ENCODE data around the gene ZNF418. TPM values are rescaled to one million over a fixed set of nuclear protein-coding genes. Genes with fewer than 3 reads are reported as not detected.

ZNF418 gene
- total and polyA plus RNA-seq, 2 donors (not counting 1 experiment from before 2014, with no cell fraction given), result 10.3 to 35.8 TPM

- H3K9ac ChIP-seq (ENCODE audit: low read length), result no peak overlapping the region
- ChIA-PET POLR2A (interaction anchor here (0.6 kb wide), 1 partner anchor 158 kb away, joined by 3 read pairs; no protein-coding TSS in a partner anchor), CTCF (no interaction called here)
- peaks cover 26% of the 10 kb centered on the region for H3K79me2 ChIP-seq (ENCODE audit: control insufficient read depth, insufficient read depth, low read length)
- H3K27me3 Mint-ChIP-seq, result no peaks in the 10 kb centered on the region
- peaks cover 16 to 43% of the 10 kb centered on the region in 2 experiments for H3K36me3 ChIP-seq (replicated peaks in 1 of 2; ENCODE audit: control extremely low read depth in 1 of 2, control insufficient read depth in 1 of 2, extremely low read depth in 1 of 2, insufficient read depth in 2 of 2, low read length in 1 of 2)
- H3K27ac ChIP-seq (ENCODE audit: low read length in 2 of 2), result no peak overlapping the region
- intact Hi-C loops (cut with micrococcal nuclease), result no loop called here
- no peak overlapping the region for H3K4me2 ChIP-seq (replicated peaks; ENCODE audit: low read depth, low read length, poor library complexity, severe bottlenecking)
- H3K4me3 Mint-ChIP-seq, result no peak overlapping the region
- DNase-seq, result no peak
- TF ChIP-seq CTCF (IDR thresholded peaks at IDR 0.05) (no peak), EZH2 (IDR thresholded peaks at IDR 0.05; ENCODE audit: borderline replicate concordance, insufficient read depth, low read depth, low read length, poor library complexity, severe bottlenecking) (no peak)
- H3K27ac Mint-ChIP-seq, result no peak overlapping the region
- H4K20me1 ChIP-seq (ENCODE audit: control insufficient read depth, insufficient read depth, low read length, poor library complexity, severe bottlenecking), result no peaks in the 10 kb centered on the region
- H3K9me3 Mint-ChIP-seq (ENCODE audit: insufficient read depth), result peaks cover 14% of the 10 kb centered on the region
- no peak overlapping the region for H2AFZ ChIP-seq (ENCODE audit: insufficient read depth, low read depth, low read length, poor library complexity, severe bottlenecking)
- ATAC-seq (ENCODE audit: low read depth), result no peak
- peaks cover 17 to 64% (median 38%) of the 10 kb centered on the region in 3 donors for H3K9me3 ChIP-seq (ENCODE audit: control extremely low read depth in 1 of 3, control insufficient read depth in 2 of 3, insufficient read depth in 1 of 3, low read length in 2 of 3)
- no peaks in the 10 kb centered on the region for H3K27me3 ChIP-seq (replicated peaks in 1 of 4; ENCODE audit: control extremely low read depth in 1 of 4, control insufficient read depth in 3 of 4, insufficient read depth in 4 of 4, low read length in 3 of 4)
- H3K4me3 ChIP-seq (ENCODE audit: control extremely low read depth in 1 of 5, extremely low read depth in 1 of 5, insufficient read depth in 1 of 5, low read depth in 2 of 5, low read length in 4 of 5), result no peak overlapping the region
- H3K4me1 ChIP-seq (ENCODE audit: control insufficient read depth in 2 of 2, insufficient read depth in 2 of 2, low read length in 2 of 2), result no peaks in the 10 kb centered on the region
- H3K4me1 Mint-ChIP-seq, result peaks cover 2% of the 10 kb centered on the region
These were observed 62.8 kb downstream of the ZNF418 start for GRCh38 chr19:57872450-57872849.

Other genes with a start within 250 kb of the ZNF418 start
- gene ZNF154, start 226.2 kb downstream of the ZNF418 start, total RNA-seq, result 40.4 and 42.8 TPM in 2 replicates
- 21.9 and 25.4 TPM in 2 replicates for gene ZNF154, start 226.2 kb downstream of the ZNF418 start, polyA plus RNA-seq
- 43.3 and 44.2 TPM in 2 replicates for gene ZNF671, start 207.8 kb downstream of the ZNF418 start, total RNA-seq
- 15.9 and 17.0 TPM in 2 replicates for gene ZNF671, start 207.8 kb downstream of the ZNF418 start, polyA plus RNA-seq
- gene ZNF776, start 188.6 kb downstream of the ZNF418 start, total RNA-seq, result 47.5 and 51.6 TPM in 2 replicates
- 15.6 and 22.6 TPM in 2 replicates for gene ZNF776, start 188.6 kb downstream of the ZNF418 start, polyA plus RNA-seq
- gene ZNF586, start 165.7 kb downstream of the ZNF418 start, total RNA-seq, result 48.0 and 51.3 TPM in 2 replicates
- gene ZNF586, start 165.7 kb downstream of the ZNF418 start, polyA plus RNA-seq, result 18.0 and 28.4 TPM in 2 replicates
- gene ZNF552, start 120.5 kb downstream of the ZNF418 start, total RNA-seq, result 21.7 and 29.9 TPM in 2 replicates
- gene ZNF552, start 120.5 kb downstream of the ZNF418 start, polyA plus RNA-seq, result 6.7 and 8.1 TPM in 2 replicates
- 29.1 and 31.5 TPM in 2 replicates for gene ZNF587B, start 105.1 kb downstream of the ZNF418 start, total RNA-seq
- gene ZNF587B, start 105.1 kb downstream of the ZNF418 start, polyA plus RNA-seq, result 9.9 and 18.1 TPM in 2 replicates
- gene ZNF587, start 85.5 kb downstream of the ZNF418 start, total RNA-seq, result 72.9 and 77.6 TPM in 2 replicates
- 16.6 and 17.0 TPM in 2 replicates for gene ZNF587, start 85.5 kb downstream of the ZNF418 start, polyA plus RNA-seq
- 83.9 and 95.1 TPM in 2 replicates for gene ZNF814, start 46.4 kb downstream of the ZNF418 start, total RNA-seq
- gene ZNF814, start 46.4 kb downstream of the ZNF418 start, polyA plus RNA-seq, result 27.7 and 28.9 TPM in 2 replicates
- gene ZNF417, start 18.8 kb downstream of the ZNF418 start, total RNA-seq, result 52.6 and 54.4 TPM in 2 replicates
- 8.9 and 12.3 TPM in 2 replicates for gene ZNF417, start 18.8 kb downstream of the ZNF418 start, polyA plus RNA-seq
- 18.3 and 19.0 TPM in 2 replicates for gene ZNF256, start 12.3 kb upstream of the ZNF418 start, total RNA-seq
- gene ZNF256, start 12.3 kb upstream of the ZNF418 start, polyA plus RNA-seq, result 10.0 and 16.5 TPM in 2 replicates
- gene C19orf18, start 39.1 kb upstream of the ZNF418 start, total RNA-seq, result 1.7 and 2.2 TPM in 2 replicates
- 0.53 TPM in 1 of 2 replicates, not detected in the other for gene C19orf18, start 39.1 kb upstream of the ZNF418 start, polyA plus RNA-seq
- gene ZNF606, start 67.4 kb upstream of the ZNF418 start, total RNA-seq, result 48.1 and 48.4 TPM in 2 replicates
- gene ZNF606, start 67.4 kb upstream of the ZNF418 start, polyA plus RNA-seq, result 11.5 and 12.4 TPM in 2 replicates
- gene ZSCAN1, start 98.6 kb upstream of the ZNF418 start, total RNA-seq, result not detected in 2 replicates
- 0.13 TPM in 1 of 2 replicates, not detected in the other for gene ZSCAN1, start 98.6 kb upstream of the ZNF418 start, polyA plus RNA-seq
- gene ZNF135, start 123.9 kb upstream of the ZNF418 start, total RNA-seq, result 10.0 and 10.1 TPM in 2 replicates
- 8.9 and 9.2 TPM in 2 replicates for gene ZNF135, start 123.9 kb upstream of the ZNF418 start, polyA plus RNA-seq
- gene ZSCAN18, start 162.8 kb upstream of the ZNF418 start, total RNA-seq, result 84.9 and 90.5 TPM in 2 replicates
- 81.0 and 134 TPM in 2 replicates for gene ZSCAN18, start 162.8 kb upstream of the ZNF418 start, polyA plus RNA-seq
- 12.5 and 17.6 TPM in 2 replicates for gene ZNF329, start 215.4 kb upstream of the ZNF418 start, total RNA-seq
- gene ZNF329, start 215.4 kb upstream of the ZNF418 start, polyA plus RNA-seq, result 5.4 and 8.0 TPM in 2 replicates
- 83.7 and 85.4 TPM in 2 replicates for gene ZNF274, start 247.7 kb upstream of the ZNF418 start, total RNA-seq
- gene ZNF274, start 247.7 kb upstream of the ZNF418 start, polyA plus RNA-seq, result 51.5 and 53.3 TPM in 2 replicates